GM12875 (cell line): Measurements from ENCODE around the gene ABCA13.

Experiments
- H3K4me3 ChIP-seq: one replicate; pipeline ENCODE4 v1.5.1; 2011; ENCODE audit warnings: low read depth, low read length, control low read depth
- CTCF ChIP-seq: IDR thresholded peaks from 2 replicates; pipeline ENCODE4 v1.5.1; 2011; ENCODE audit warnings: low read depth, mild to moderate bottlenecking, control low read depth, inconsistent platforms, low read length, moderate library complexity, borderline replicate concordance; ENCODE audit not compliant: insufficient read depth

The ABCA13 gene

GRCh38 chr7:48173756-48174382 is 2.6 kb downstream of the ABCA13 start:
- H3K4me3 ChIP-seq: no peak overlapping the region
- TF ChIP-seq CTCF: no peak

- no peak overlapping the region for H3K4me3 ChIP-seq
- TF ChIP-seq CTCF: no peak
These were observed 3.8 kb downstream of the ABCA13 start for GRCh38 chr7:48175019-48175418.

GRCh38 chr7:48176356-48176893 is 5.2 kb downstream of the ABCA13 start:
- TF ChIP-seq CTCF: no peak
- no peak overlapping the region for H3K4me3 ChIP-seq

- H3K4me3 ChIP-seq: no peak overlapping the region
- no peak for TF ChIP-seq CTCF
These were observed 6.0 kb downstream of the ABCA13 start for GRCh38 chr7:48177271-48177670.

- no peak overlapping the region for H3K4me3 ChIP-seq
- no peak for TF ChIP-seq CTCF
These were observed 8.3 kb downstream of the ABCA13 start for GRCh38 chr7:48179496-48180030.

GRCh38 chr7:48180981-48181380 is 9.7 kb downstream of the ABCA13 start:
- H3K4me3 ChIP-seq: no peak overlapping the region
- no peak for TF ChIP-seq CTCF
